ENCODE measurements around the gene BBS1. TPM values are rescaled to one million over a fixed set of nuclear protein-coding genes. Genes with fewer than 3 reads are reported as not detected.
"Not testable (repeated sequence)": the region's sequence is repeated elsewhere in the genome, so short reads cannot be mapped to it uniquely, and the experiment has no call there.

Gene BBS1
- total RNA-seq, 1 donor from 2014 or later: 33.5 TPM

DNA sequence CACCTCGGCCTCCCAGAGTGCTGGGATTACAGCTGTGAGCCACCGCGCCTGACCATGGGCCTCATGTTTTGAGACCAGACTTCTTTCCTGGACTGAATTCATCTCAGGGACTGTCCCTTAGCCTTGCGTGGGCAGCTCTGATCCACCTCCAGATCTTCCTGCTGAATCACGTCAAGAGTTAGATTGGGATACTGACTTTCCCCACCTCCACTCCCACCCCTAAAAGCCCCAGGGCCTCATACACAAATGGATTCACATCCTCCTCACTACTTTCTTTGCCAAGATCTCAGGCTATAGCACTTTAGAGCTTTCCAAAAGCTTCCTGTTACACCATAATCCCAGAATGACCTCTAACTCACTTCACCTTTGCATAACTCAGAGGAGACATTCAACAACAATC lies 70.4 kb downstream of the BBS1 start:
- no peaks in the 10 kb centered on the region for H3K4me1 ChIP-seq
- H3K27me3 ChIP-seq: no peaks in the 10 kb centered on the region
- no peak overlapping the region for H3K4me3 ChIP-seq
- no peaks in the 10 kb centered on the region for H3K36me3 ChIP-seq
- H3K9me3 ChIP-seq: no peaks in the 10 kb centered on the region
- ATAC-seq: no peak
- TF ChIP-seq, protein P1, sequence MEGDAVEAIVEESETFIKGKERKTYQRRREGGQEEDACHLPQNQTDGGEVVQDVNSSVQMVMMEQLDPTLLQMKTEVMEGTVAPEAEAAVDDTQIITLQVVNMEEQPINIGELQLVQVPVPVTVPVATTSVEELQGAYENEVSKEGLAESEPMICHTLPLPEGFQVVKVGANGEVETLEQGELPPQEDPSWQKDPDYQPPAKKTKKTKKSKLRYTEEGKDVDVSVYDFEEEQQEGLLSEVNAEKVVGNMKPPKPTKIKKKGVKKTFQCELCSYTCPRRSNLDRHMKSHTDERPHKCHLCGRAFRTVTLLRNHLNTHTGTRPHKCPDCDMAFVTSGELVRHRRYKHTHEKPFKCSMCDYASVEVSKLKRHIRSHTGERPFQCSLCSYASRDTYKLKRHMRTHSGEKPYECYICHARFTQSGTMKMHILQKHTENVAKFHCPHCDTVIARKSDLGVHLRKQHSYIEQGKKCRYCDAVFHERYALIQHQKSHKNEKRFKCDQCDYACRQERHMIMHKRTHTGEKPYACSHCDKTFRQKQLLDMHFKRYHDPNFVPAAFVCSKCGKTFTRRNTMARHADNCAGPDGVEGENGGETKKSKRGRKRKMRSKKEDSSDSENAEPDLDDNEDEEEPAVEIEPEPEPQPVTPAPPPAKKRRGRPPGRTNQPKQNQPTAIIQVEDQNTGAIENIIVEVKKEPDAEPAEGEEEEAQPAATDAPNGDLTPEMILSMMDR (IDR thresholded peaks at IDR 0.05): no peak
- H3K27ac ChIP-seq: no peak overlapping the region
- no peak for DNase-seq
- intact Hi-C loops (cut with DNase I): loop anchor here (5.0 kb wide), 1 partner anchor 96 kb away; the partner anchor contains the start of gene RBM4B

DNA sequence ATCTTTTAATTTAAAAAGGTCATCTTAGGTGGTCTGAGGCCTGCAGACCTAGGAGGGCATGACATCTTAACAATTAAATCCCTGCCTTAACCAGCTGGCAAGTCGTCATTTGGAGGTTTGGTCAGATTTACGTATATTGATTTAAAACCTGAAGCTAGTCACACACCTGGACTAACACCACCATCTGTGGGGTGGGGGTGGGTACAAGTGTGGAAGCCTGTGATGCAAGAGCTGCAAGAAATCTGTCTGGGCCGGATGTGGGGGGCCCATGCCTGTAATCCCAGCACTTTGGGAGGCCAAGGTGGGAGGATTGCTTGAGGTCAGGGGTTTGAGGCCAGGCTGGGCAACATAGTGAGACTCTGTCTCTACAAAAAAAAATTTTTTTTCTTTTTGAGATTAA lies 70.8 kb downstream of the BBS1 start:
- DNase-seq (no peak), ATAC-seq (no peak)
- TF ChIP-seq, protein P1 (IDR thresholded peaks at IDR 0.05): no peak
- H3K36me3 ChIP-seq: no peaks in the 10 kb centered on the region
- H3K4me3 ChIP-seq: no peak overlapping the region
- no peaks in the 10 kb centered on the region for H3K9me3 ChIP-seq
- H3K27ac ChIP-seq: no peak overlapping the region
- H3K27me3 ChIP-seq: no peaks in the 10 kb centered on the region
- H3K4me1 ChIP-seq: no peaks in the 10 kb centered on the region
- intact Hi-C loops (cut with DNase I): loop anchor here (5.0 kb wide), 1 partner anchor 96 kb away; the partner anchor contains the start of gene RBM4B

DNA sequence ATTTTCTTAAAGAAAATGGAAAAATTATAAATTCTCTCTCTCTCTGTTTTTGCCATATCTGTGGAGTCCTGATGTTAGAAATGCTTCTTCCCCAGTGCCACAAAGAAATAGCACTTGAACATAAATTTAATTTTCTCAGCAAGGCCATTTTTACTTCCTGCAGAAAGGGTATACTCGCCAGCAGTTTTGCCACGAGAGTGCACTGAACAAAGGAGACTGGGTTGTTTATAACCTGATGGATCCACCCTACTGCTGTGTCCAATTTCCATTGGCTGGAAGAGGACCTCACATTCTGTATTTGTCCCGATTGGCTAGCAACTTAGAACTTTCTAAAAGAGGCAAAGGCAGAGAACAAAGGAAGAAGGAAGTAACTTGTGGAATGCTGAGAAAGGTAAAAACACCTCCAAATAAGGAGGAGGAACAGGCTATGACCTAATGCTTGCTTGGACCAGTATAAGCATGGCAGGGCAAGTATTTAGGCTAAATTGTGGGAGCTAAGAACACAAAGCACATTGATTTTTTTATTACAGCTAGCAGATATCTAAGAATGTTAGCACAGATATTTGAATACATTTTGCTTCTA lies 72.2 kb downstream of the BBS1 start:
- H3K9me3 ChIP-seq, ATAC-seq, H3K4me1 ChIP-seq, H3K27me3 ChIP-seq, H3K4me3 ChIP-seq, DNase-seq, H3K27ac ChIP-seq, H3K36me3 ChIP-seq: not testable (repeated sequence)
- intact Hi-C loops (cut with DNase I): loop anchor here (5.0 kb wide), 1 partner anchor 95 kb away; the partner anchor contains the start of gene RBM4B

Other genes with a start within 250 kb of the BBS1 start
- gene RAB1B, start 242.0 kb upstream of the BBS1 start, total RNA-seq: 138 TPM
- 1.6 TPM for gene CNIH2, start 232.5 kb upstream of the BBS1 start, total RNA-seq
- gene YIF1A, start 221.5 kb upstream of the BBS1 start, total RNA-seq: 66.9 TPM
- 0.41 TPM for gene TMEM151A, start 218.7 kb upstream of the BBS1 start, total RNA-seq
- 10.0 TPM for gene CD248, start 193.6 kb upstream of the BBS1 start, total RNA-seq
- gene RIN1, start 174.2 kb upstream of the BBS1 start, total RNA-seq: 7.4 TPM
- 32.1 TPM for gene BRMS1, start 165.5 kb upstream of the BBS1 start, total RNA-seq
- gene B4GAT1, start 163.0 kb upstream of the BBS1 start, total RNA-seq: 27.4 TPM
- 14.2 TPM for gene SLC29A2, start 138.9 kb upstream of the BBS1 start, total RNA-seq
- gene NPAS4, start 89.6 kb upstream of the BBS1 start, total RNA-seq: not detected
- 31.3 TPM for gene MRPL11, start 71.8 kb upstream of the BBS1 start, total RNA-seq
- 15.5 TPM for gene PELI3, start 43.7 kb upstream of the BBS1 start, total RNA-seq
- gene DPP3, start 30.2 kb upstream of the BBS1 start, total RNA-seq: 31.9 TPM
- 14.5 TPM for gene ZDHHC24, start 35.4 kb downstream of the BBS1 start, total RNA-seq
- gene ACTN3, start 36.3 kb downstream of the BBS1 start, total RNA-seq: not detected
- gene CTSF, start 58.0 kb downstream of the BBS1 start, total RNA-seq: 37.0 TPM
- gene CCDC87, start 82.4 kb downstream of the BBS1 start, total RNA-seq: 0.26 TPM
- gene CCS, start 82.5 kb downstream of the BBS1 start, total RNA-seq: 31.9 TPM
- 63.3 TPM for gene RBM14, start 106.0 kb downstream of the BBS1 start, total RNA-seq
- 98.9 TPM for gene RBM4, start 128.1 kb downstream of the BBS1 start, total RNA-seq
- 9.5 TPM for gene RBM4B, start 167.3 kb downstream of the BBS1 start, total RNA-seq
- 8.1 TPM for gene SPTBN2, start 218.6 kb downstream of the BBS1 start, total RNA-seq